ENCODE data around the gene LUC7L2.

LUC7L2 gene

GRCh38 chr7:139361523-139361922, 1.8 kb downstream of the LUC7L2 start:
- no peak for TF ChIP-seq CTCF (IDR thresholded peaks at IDR 0.05; ENCODE audit: low read depth, low read length)
- no peak for DNase-seq
- Histone ChIP-seq H3K9me3 (no peaks in the 10 kb centered on the region; the same call in 1 of the 2 replicates), H3K27me3 (no peaks in the 10 kb centered on the region), H3K4me3 (ENCODE audit: low read depth, low read length) (peak overlapping the region; percentile 80), H3K4me1 (no peaks in the 10 kb centered on the region), H3K36me3 (peaks cover 27% of the 10 kb centered on the region)

GRCh38 chr7:139362302-139362701, 2.6 kb downstream of the LUC7L2 start:
- no peak for DNase-seq
- no peaks in the 10 kb centered on the region; the same call in 1 of the 2 replicates for H3K9me3 ChIP-seq
- TF ChIP-seq CTCF (IDR thresholded peaks at IDR 0.05; ENCODE audit: low read depth, low read length), result no peak
- peaks cover 29% of the 10 kb centered on the region for H3K36me3 ChIP-seq
- H3K4me1 ChIP-seq, result no peaks in the 10 kb centered on the region
- no peak overlapping the region; the same call in 1 of the 2 replicates for H3K4me3 ChIP-seq (ENCODE audit: low read depth, low read length)
- H3K27me3 ChIP-seq, result no peaks in the 10 kb centered on the region

- H3K36me3 ChIP-seq, result peaks cover 34% of the 10 kb centered on the region
- H3K4me3 ChIP-seq (ENCODE audit: low read depth, low read length), result no peak overlapping the region
- TF ChIP-seq CTCF (IDR thresholded peaks at IDR 0.05; ENCODE audit: low read depth, low read length), result 0 out of 2 replicates have a peak, but pooled peaks have one; percentile 2
- no peak for DNase-seq
- no peaks in the 10 kb centered on the region for H3K27me3 ChIP-seq
- no peaks in the 10 kb centered on the region for H3K4me1 ChIP-seq
- H3K9me3 ChIP-seq, result no peaks in the 10 kb centered on the region; the same call in 1 of the 2 replicates
These were observed 3.3 kb downstream of the LUC7L2 start for GRCh38 chr7:139362981-139363380.

GRCh38 chr7:139365336-139365735, 5.6 kb downstream of the LUC7L2 start:
- TF ChIP-seq CTCF (IDR thresholded peaks at IDR 0.05; ENCODE audit: low read depth, low read length), result no peak
- no peak for DNase-seq
- Histone ChIP-seq H3K27me3 (no peaks in the 10 kb centered on the region), H3K9me3 (no peaks in the 10 kb centered on the region), H3K36me3 (peaks cover 36% of the 10 kb centered on the region), H3K4me3 (ENCODE audit: low read depth, low read length) (no peak overlapping the region), H3K4me1 (no peaks in the 10 kb centered on the region)

- DNase-seq, result no peak
- Histone ChIP-seq H3K4me1 (no peaks in the 10 kb centered on the region), H3K9me3 (no peaks in the 10 kb centered on the region), H3K27me3 (no peaks in the 10 kb centered on the region), H3K36me3 (peaks cover 36% of the 10 kb centered on the region), H3K4me3 (ENCODE audit: low read depth, low read length) (no peak overlapping the region)
- TF ChIP-seq CTCF (IDR thresholded peaks at IDR 0.05; ENCODE audit: low read depth, low read length), result no peak
These were observed 6.7 kb downstream of the LUC7L2 start for GRCh38 chr7:139366400-139366799.

GRCh38 chr7:139367438-139368155, 7.9 kb downstream of the LUC7L2 start:
- Histone ChIP-seq H3K36me3 (peaks cover 36% of the 10 kb centered on the region), H3K27me3 (no peaks in the 10 kb centered on the region), H3K4me1 (no peaks in the 10 kb centered on the region), H3K9me3 (no peaks in the 10 kb centered on the region), H3K4me3 (ENCODE audit: low read depth, low read length) (no peak overlapping the region)
- no peak for TF ChIP-seq CTCF (IDR thresholded peaks at IDR 0.05; ENCODE audit: low read depth, low read length)
- no peak for DNase-seq

All from BE2C (cell line).